Measurements from ENCODE around the gene PTPRN2.

PTPRN2 gene

DNA sequence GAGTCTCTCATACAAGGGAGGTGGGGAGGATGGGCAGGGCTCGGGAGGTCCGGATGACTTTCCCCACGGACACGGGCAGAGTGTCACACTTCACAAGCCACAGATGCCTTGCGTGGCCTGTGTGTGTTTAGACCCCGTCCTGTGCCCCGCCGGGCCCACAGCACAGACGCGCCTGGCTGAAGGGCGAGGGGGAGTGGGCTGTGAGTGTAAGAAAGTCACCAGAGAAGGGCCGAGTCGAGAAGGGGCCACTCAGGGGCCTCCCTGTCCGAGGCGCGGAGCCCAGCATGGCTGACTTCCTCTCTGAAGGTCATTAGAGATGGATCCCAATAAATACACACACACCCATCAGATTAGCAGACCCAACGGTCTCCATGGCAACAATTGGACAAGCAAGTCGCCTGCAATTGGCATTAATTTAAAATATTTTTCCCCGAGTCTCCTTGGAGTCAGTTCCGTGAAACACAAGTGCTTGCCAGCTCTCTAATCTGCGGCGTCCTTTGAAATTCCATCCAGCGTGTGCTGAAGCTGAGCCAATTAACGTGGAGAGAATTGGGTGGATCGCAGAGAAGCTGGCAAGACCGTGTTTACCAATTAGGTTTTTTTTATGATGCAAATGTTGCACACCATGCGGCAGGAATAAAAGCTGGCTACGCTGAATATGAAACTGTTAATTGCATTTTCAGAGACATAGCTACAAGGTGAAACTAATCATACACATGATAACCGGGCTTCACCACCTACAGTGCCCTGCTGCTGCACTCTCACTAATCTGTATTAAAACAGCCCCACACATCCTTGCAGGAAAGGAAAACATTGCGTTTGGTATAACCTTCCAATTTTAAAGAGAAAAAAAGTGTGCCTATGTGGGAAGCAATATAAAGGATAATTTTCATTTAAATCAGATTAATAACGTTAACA lies 571.2 kb downstream of the PTPRN2 start:
- DNase-seq: peak; percentile 89

DNA sequence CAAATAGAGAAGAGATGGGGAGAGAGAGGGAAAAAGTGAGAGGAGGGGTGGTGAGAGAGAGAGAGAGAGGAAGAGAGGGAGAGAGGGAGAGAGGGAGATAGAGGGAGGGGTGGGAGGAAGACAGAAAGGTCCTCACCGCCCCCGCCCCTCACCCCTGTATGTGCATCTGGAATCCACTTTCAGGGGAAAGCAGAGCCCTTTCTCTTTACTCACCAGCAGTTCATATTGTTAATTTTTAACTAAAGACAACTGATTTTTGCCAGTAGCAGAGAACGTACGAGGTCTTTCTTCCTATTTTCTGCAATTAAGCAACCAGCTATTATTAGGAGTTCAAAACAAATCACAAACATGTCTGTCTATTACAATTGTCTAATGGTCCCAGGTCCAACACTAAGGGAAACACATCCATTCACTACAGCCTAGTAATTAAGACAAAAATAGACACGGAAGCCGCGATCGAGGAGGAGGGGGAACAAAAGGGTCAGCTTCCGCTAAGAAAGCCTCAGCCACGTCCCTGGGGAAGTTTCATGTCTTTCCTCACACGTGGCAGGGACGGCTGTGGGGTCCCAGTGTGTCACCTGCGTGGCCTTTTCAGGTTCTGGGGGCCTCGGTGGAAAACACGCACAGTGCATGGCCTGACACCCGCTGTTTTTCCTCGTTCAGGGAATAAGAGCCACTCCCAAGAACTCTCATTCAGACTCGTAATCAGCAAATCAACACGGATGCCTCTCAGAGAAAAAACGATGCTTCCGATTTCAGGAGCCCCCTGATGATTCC lies 572.0 kb downstream of the PTPRN2 start:
- peak; percentile 55 for DNase-seq

DNA sequence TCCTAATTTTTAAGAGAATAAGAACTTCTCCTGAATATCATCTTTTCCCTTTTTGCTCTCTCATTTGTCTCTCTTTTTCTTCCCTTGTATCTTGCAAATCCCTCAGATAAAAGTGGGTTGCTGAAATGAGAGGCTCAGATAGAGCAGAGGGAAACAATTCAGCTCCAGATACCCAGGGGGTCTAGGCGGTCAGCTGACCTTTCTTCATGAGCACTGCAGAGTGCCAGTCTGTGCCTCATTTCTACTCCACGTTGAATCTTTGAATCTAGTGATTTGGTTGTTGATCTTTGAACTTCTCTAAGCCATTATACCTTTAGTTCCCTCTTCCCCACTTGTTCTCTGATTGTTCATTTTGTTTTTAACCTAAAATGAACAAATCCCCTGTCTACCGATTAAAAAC lies 572.6 kb downstream of the PTPRN2 start:
- DNase-seq: peak; percentile 9

DNA sequence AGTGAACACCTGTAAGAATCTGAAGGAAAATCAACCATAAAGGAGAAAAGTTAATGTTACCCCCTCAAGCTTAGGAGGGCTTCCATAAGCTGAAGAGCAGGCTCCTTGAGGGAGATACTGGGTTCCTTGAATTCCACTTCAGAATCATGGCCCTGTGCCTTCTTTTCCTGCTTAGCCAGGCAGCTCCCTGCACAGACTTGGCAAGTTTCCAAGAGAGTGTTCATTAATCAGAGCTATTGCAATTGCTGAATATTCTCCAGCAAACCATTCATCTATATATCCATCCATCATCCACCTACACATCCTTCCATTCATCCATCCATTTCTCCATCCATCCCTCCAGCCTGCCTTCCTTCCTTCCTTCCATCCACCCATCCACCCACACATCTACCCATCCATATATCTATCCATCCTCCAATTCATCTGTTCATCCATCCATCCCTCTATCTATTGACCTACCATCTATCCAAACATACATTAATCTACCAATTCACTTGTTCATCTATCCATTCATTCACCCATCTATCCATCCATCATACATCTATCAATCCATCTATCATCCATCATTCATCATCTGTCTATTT lies 574.4 kb downstream of the PTPRN2 start:
- DNase-seq: no peak

DNA sequence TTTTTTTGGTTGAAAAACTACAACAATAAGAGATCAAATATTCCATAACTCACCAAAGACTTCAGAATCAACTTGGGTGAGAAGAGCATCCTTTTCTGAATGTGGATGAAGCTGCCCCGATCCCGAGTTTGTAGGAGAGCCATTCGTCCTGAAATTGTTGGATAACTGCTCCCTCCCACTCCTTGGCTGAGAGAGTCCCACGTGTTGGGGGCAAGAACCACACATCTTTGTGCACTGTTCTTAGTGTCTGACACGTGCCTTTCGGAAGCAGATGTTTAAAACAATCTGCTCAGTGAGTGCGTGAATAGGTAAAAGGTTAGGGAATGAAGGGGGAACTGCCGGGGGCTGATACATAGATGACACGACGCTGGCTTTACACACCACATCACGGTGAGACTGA lies 575.7 kb downstream of the PTPRN2 start:
- DNase-seq: no peak

DNA sequence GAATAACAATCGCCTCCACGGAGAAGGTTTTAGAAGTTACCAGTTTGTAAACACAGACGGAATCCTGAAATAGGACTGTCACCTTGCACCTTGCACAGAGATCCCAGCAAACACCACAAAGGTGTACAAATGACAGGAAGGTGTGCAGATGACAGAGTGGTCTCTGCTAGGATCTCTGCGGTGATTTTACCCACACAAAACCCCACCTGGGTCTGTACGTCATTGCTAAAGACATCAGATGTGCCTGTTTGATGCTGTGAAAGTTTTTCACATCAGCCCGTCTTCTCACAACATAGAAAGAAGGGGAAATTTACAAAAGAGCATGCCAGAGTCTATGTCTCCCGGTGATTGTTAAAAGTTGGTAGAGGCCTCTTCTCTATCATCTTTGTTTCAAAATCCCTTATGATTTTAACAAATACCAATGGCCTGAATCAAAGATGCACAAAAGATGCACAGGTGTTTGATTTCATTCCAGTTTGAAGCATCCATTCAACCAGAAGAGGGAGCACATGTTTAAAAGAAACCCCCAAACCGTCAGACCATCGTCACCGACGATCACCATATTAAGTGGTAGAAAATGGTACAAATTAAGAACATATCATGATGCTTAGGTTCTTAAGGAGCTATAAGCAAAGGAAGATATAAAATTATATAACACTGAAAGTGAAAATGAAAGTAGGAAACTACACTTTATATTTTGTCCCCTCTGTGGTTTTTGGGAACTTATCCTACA lies 576.5 kb downstream of the PTPRN2 start:
- no peak for DNase-seq

DNA sequence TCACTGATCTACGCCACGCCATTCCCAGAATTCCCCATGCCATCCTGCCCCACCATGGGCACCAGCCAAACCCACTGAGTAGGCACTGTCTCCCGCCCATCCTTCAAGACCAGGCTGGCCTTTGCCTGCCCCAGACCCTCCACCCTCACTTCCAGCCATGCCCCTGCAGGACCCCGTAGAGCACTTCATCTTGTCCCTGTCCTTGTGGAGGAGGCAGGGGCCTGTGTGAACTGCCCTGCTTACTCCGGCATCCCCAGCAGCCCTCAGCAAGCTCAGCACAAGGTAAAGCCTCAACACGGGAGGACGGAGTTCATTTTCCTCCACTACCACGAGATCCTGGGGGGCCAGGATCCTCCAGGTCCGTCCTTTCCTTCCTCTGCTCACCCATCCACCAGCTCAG lies 577.7 kb downstream of the PTPRN2 start:
- no peak for DNase-seq

DNA sequence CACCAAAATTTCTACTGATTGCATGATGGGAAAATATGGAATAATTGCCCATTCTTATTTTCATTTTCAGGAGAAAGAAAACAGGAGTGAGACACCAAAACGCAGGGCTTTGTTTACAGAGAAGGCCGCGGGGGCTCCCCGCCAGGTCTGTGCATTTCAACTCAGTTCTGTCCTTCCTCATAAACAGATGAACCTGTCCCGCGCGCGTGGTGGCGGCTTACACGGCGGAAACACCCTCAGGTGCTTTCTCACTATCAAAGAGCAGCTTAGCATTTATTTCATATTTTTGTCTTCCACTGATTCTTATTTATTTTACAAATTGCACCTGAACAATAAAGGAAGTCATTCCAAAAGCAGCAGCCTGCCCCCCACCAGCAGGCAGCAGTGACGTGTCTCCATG lies 579.4 kb downstream of the PTPRN2 start:
- DNase-seq: no peak

DNA sequence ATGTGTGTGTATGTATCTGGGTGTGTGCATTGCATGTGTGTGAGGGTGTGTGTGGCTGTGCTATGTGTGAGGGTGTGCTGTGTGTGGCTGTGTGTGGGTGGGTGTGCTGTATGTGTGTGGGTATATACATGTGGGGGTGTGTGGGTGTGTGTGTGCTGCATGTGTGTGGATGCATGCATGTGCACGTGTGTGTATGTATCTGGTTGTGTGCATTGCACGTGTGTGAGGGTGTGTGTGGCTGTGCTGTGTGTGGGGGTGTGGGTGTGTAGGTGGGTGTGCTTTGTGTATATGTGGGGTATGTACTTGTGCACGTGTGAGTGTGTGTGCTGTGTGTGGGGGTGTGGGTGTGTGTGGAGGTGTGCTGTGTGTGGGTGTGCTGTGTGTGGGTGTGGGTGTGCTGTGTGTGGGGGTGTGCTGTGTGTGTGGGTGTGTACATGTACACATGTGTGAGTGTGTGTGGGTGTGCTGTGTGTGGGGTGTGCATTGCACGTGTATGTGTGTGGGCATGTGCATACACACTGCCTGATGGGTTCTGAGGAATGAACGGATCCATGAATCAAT lies 579.8 kb downstream of the PTPRN2 start:
- DNase-seq: no peak

DNA sequence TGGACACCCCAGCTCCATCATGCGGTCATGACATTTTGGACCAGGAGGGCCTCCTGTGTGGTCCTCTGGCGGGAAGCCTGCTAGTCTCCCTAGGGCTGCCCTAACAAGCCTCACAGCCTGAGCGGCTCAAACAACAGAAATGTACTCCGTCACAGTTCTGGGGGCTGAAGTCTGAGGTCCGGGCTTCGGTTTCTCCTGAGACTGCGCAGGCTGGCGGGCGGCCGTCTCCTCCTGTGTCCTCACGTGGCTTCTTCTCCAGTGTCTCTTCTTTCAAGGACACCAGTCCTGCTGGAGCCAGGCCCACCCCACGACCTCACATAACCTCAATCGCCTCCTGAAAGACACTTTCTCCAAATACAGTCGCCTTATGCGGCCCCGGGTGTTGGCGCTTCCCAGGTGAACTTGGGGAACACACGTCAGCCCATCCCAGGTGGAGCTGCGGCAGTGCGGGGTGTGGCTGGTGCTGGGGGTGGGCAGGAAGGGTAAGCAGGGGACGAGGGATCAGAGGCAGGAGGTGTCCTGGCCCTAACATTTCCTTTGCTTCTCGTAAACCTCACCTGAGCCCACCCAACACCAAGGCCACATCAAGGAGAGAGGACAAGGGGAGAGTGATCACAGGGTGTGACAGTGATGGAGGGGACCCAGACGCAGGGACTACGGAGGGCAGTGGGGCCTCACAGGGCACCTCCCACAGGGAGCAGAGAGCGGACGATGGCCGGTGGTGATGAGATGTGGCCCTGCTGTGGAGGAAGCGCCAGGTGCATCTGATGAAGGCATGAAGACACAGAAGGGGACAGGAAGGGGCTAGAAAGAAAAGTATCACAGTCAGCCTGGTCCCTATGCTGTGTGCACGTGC lies 580.6 kb downstream of the PTPRN2 start:
- DNase-seq: no peak

DNA sequence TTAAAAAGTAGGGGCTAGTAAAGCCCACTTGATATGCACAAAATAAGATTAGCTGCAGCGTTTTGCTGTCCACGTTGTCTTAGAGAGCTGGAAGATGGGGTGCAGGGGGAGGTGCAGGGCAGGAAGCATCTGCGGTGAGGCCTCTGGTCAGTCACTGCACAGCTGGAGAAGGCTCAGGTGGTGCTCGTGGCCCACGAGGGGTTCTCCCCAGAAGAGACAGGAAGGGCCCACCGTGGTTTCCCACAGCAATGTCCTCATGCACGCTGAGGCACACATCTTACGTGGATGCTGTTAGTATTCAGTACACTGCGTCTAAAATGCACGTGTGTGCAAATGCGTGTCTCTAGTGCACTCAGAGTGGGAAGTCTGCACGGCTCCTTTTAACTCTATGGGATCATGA lies 582.1 kb downstream of the PTPRN2 start:
- no peak for DNase-seq

DNA sequence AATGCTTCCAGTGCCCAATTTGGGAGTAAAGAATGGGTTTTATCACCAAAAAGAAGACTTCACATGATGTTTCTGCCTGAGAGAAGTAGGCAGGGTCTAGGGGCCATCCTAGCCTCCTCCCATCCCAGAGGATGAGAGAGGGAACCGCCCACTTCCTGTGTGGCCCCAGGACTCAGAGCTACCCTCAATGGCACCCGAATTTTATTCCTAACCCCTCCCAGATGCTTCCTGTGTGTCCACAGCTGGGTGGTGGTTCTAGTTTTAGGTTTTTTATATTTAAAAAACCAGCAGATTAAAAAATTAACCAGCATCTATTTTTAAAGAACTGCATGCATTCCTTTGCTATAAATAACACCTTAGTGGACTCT lies 583.5 kb downstream of the PTPRN2 start:
- no peak for DNase-seq

DNA sequence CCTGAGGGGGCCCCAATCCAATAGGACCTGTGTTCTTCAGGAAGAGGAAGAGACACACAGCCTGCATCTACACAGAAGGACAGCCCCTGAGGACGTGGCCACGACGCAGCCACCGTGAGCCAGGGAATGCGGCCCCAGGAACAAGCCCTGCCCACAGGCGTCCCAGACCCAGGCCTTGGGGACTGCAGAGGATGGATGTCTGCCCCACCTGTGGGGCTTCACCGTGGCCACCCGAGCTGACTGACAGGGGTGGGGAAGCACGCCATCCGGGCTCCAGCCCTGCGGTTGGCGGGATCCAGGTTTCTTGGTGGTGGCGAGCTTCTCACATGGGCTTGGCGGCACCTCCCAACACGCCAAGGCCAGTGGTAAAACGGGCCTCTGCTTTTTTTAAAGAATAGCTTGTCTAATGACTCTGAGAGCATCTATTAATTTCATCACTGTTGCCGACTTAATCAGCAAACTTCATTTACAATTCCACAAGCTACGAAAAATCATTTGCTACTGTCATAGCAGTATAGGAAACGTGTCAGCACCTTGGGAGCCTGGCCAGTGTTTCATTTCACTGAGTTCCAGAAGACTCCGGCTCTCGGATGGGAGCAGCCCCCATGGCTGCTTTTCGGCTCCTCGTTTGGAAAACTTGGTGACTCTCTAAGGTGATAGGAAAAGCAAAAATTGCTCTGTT lies 584.0 kb downstream of the PTPRN2 start:
- no peak for DNase-seq

DNA sequence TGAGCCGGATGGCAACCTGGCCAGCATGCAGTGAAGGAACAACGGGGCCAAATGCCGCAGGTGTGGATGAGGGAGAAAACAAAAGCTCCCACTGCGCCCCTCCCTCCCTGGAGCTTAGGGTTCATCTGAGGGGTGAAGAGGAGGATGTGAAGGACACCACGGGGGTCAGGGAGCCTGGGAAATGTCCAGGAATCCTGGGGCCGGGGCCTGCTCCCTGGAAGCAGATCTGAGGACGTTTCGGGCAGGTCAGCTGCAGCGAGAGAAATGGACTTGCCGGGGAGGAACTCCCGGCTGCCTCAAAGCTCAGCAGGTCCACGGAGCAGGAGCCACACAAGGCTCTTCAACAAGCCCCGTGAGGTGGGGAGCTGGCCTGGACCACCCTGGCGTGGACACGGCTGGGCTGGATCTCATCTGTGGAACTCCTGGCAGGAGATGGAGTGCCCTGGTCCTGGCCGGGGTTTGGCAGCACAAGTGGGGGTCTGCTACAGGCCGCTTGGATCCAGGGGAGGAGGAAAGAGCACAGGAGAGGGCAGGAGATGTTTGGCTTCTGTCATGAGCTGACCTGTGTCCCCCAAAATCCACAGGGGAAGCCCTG lies 585.0 kb downstream of the PTPRN2 start:
- DNase-seq: no peak

DNA sequence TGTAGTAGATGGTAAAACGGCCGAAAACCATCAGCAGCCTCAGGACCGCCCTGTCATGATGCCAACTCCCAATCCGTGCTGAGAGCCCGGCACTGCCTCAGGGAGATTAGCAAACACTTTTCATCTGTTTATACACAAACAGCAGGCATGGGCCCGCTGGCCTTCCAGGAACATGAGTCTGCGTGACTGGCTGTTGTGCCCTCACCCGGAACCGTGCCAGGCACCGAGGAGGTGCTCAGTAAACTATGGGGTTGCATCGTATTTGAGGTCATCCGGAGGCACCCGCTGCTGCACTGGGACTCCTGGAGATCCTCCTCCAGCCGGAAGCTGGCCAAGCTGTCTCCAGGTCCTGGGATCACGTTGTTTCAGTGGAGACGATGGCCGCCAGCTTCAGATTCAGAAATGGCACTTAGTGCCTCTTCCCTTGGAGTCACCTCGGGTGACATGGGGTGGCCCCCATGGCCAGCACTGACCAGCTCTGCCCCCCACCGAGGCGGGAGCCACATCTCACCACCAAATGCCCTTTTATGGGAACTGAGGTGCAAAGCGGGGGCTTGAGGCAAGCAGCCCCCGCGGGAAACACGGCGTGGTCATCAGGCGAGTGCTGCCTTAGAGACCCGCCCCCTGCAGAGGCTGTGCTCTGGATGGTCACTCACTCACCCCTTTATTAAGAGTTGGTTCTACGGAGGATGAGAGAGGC lies 585.9 kb downstream of the PTPRN2 start:
- peak; percentile 92 for DNase-seq

DNA sequence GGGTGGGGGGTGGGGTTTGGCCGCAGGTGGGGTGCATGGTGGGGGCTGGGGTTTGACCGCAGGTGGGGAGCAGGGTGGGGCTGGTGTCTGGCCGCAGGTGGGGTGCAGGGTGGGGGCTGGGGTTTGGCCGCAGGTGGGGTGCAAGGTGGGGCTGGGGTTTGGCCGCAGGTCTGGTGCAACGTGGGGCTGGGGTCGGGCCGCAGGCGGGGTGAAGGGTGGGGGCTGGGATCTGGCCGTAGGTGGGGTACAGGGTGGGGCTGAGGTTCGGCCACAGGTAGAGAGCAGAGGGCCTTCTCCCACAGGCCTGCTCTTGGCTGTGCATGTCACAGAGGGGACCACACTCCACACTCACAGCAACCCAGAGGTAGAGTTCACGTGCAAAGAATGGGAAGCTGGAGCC lies 586.6 kb downstream of the PTPRN2 start:
- no peak for DNase-seq

DNA sequence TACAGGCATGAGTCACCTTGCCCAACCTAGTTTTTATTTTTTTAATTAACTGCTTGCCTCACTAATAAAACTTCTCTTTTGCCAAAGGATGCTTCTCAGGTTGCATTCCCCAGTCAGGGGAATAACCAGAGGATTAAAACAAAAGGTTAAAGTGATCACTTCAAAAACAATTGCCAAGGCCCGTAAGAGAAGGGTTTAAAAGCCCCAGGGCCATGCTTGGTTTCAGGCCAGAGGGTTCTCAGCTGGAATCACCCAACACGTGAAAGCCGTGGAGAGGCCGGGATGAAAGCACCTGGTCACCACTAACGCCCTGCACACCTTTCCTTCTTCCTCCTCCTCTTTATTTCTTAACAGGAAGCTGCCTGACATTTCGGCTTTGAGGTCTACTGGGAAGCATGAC lies 587.5 kb downstream of the PTPRN2 start:
- DNase-seq: peak; percentile 95

DNA sequence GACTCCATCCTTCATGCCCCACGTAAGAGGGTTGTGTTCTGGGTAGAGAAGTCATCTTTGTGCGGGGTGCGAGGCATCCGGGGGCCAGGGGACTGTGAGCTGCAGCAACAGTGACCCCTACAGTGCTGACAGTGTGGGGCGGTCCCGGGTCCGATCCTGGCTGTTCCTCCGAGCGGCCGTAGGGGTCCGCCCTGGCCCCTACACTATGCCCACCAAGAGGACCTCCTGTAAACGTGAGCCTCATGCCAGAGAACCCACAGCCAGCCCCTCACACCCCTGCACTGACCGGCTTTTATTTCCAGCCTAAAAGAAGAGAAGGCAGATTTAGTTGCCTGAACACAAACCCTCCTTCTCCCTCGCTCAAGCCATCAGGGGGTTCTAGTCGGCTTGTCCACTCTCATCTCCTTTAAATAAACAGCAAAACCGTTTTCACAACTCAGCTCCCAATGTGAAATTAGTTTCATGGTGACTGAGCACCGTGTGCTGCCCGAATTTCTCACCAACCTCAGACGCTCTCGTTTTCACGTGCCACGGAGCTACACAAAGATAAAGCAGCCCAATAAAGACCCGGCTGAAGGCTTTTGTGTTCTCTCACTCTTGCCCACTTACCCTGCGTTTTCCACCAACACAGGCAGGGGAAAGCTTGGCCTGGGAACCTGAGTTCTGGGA lies 588.6 kb downstream of the PTPRN2 start:
- no peak for DNase-seq

DNA sequence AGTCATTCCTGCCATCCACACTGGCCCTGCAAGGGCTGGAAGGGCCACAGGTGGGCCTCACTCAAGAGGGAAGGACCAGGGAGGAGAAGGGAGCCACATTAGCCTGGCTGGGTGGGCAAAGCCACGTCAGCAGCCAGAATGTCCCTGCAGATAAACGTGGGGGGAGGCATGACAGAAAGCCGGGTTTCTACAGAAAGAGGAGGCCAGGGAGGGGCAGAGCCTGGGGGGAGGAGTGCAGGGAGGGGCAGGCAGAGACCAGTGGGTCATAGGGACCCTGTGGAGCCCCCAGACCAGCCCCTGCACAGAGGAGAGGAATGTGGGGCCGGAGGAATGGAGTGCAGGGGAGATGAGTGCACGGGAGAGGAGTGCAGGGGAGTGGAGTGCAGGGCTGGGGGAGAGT lies 590.2 kb downstream of the PTPRN2 start:
- no peak for DNase-seq

DNA sequence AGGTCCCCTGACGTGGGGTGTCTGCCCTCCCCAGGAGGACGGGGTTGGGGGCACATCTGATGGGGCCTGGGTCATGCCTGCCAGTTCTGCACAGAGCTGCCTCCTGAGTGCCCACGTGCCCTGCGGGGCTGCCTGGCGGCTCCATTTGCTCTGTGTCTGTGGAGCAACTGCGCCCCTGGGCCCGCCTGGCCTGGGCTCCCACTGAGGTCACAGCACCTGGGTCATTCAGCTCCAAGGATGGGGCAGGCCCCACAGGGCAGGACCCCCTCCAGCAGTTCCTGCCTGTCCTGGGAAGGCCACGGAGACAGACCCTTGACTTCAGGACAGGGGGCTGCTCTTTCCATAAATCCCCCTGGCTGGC lies 590.6 kb downstream of the PTPRN2 start:
- DNase-seq: no peak
